ENCODE measurements around the gene SIK2.

The SIK2 gene

DNA sequence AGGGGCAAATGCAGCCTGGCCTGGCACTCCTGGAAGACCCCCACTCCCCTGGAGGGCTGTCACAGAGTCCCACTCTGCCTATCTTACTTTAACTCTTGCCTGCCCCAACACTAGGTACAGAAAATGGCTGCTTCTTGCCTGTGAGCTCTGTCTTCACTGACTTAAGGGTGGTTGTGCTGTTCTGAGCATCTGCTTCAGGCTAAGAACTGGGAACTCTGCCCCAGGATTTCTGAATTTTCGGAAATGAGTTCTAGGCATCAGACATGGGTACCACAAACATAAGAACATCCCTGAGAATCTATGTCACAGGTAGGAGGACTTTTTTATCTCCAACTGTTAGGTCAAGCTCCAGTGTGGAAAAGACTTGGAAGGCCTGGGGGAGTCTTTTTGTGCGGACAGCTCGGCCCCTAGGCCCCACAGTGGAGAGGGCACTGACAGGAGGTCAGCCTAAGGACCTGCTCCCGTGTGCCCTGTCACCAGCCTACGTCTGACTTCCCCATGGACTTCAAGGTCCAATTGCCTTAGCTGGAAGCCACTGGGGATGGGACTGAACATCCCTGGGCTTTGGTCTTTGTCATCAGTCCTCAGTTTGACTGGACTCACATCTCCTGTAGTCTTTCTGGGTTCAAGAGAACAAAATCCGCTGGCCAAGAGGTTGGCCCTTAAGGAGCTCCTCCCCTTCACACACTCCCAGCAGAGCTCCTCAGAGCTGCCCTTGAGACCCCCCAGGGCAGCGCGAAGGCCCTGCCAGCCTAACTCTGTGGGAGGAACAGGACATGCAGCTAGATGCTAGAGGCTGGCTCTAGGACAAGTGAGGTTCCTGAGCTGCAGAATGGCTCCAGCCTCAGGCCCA lies 132.1 kb downstream of the SIK2 start:
- no peak for DNase-seq

DNA sequence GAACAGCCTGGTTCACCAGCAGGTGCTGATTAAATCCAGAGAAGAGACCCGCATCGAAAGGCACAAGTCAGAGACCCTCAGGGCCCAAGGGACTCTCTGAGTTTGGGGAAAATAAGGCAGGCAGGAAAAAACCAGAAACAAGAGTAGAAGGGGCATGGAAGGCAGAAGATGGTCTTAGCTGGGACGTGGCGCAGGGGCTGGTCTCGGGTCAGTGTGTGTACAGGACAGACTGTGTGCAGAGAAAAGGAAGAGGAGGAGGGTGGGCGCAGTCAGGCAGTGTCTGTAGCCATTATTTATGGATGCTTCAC lies 132.7 kb downstream of the SIK2 start:
- no peak for DNase-seq

DNA sequence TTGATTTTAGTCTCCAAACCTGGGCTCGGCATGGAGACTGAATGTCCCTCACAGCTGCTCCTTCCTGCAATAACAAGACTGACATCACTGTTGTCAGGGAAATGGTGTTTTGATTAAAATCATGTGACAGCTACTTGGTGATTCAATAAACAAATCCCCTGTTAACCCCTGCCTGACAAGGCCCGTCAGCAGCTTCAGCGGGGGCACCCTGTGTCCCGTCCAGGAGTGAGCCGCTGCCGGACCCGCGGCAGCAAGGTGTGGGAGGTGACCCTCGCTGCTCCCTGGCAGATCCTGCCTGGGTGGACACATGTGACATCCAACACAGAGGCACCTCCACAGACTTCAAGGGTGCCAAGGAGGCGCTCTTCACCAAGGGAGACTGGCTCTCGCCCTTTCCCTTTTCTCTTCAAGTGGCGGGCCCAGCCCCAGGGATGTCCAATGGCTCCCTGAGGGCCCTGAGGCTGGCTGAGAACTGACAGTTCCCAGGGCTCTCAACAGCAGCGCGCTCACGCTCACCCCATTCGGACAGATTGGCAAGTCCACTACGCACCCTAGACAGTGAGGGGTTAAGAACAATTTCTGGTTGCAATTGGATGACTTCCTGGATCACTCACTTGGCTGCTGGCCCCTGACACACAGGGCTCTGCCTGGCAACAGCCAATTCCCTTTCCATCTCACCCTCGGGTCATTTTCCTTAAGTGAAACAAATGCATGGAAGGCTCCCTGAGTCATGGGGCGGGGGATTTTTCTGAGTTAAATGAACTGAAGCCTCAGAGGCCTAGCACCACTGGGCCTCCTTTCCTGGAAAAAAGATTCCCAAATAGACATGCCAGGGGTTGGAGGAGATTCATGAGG lies 133.2 kb downstream of the SIK2 start:
- no peak for DNase-seq

DNA sequence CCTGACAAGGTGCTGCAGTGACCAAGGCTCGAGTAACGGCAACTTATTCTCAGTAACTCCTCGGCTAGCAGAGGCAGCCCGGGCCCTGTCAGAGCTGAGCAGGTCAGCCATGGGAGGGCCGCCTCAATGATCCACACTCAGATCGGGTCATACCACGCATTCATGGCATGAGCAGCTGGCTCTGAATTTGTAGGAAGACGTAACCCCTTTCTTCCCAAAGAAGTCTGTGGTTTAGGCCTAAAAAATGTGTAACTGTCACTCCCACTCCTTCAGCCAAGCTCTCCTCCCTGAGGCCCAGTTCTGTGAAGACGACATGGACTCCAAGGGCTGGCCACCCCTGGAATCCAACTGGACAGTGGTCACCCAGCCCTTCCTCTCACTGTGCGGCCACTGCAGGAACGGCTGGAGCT lies 133.9 kb downstream of the SIK2 start:
- no peak for DNase-seq

GRCh38 chr11:111736621-111737443 lies 134.6 kb downstream of the SIK2 start:
- no peak for DNase-seq

- no peak for DNase-seq
Measured at GRCh38 chr11:111737444-111738210, 135.4 kb downstream of the SIK2 start.

DNA sequence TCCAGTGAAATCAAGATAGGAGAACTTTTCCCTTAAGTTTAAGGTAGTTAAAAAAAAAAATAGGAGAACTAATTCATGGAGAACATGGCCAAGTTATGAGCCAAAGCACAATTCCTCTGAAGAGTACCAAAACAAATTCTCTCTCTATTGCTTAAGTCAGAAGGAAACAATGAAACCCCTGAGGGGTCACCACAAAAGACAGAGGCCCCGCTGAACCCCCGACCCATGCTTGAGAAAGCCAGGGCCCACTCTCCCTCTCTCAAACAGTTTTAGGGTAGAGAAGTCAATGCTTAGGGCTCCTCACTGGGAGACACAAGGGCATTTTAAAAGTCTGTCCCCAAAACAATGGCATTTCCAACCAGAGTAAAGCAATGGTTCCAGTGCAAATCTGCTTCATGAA lies 137.1 kb downstream of the SIK2 start:
- no peak for DNase-seq

- DNase-seq = no peak
Measured at GRCh38 chr11:111741751-111742150, 139.5 kb downstream of the SIK2 start.

DNA sequence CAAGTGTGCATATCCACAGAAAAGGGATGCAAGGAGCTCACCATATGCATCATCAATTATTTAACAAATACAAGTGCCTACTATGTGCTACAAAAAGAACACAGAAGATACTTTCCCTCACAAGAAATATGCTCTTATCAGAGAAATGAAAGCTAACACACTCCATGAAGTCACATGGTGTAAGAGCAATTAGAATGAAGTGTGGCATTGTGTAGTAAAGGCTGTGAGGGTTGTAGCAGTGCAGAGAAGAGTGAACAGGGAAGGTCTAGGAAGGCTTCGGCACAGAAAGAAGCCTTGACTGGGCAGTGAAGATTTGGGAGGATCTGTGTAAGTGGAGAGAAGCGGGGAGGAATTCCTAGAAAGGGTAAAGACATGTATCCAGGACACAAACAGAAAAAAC lies 141.5 kb downstream of the SIK2 start:
- DNase-seq = no peak

DNA sequence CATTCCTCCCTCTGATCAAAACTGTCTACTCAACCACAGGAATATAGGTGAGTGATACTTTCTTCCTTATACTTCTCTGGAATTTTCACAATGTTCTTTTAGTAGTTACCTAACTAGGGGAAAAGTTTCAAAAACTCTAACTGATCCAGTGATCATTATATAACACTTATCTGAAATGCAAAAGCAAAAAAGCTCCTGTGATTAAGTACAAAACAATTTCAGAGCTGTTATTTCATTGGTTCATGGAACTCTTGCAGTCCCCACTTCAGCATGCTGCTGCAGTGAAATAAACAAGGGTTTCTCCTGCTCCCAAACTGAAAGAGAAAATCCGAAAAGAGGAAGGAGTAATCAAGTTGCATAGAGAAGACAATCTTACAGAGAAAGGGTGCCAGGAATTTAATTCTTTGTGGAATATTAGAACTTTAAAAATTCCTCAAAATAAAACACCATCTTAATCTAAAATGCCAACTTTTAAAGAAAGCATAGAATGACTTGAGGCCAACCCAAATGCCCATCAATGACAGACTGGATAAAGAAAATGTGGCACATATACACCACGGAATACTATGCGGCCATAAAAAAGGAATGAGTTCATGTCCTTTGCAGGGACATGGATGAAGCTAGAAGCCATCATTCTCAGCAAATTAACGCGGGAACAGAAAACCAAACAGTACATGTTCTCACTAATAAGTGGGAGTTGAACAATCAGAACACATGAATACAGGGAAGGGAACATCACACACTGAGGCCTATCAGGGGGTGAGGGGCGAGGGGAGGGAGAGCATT lies 143.7 kb downstream of the SIK2 start:
- no peak for DNase-seq

DNA sequence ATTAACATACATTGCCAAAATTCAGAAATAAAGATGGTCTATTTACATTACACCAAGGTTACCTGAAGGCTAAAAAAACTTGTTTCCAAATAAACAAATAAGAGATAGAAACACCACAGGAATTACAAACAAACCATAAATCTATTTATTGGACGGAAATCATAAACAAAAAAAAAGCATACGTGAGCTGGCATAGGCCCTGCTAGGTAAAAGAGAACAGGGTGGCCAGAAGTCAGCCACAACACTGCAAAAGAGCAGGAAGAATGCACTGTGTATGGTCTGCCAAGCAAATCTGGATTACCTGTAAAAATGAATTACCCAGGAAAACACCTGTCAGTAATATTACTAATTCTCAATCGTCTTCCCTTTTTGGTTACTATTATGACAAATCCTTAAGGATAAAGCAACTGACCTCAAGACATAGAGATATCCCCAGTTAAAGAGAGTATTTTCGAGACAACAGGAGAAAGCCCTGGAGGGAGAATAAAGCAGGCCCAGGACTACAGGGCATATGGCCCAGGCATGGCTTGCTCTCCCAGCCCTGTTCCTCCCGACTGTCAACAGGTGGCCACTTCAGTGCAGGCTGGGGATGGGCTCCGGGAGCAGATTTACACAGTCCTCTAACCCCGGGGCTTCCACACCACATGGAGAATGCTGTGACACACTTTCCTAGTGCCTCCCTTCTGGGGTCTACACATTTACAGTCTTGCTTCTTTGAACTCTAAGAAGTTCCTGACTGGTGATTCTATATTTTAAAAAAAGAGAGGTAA lies 146.0 kb downstream of the SIK2 start:
- DNase-seq = peak; percentile 45

- DNase-seq = no peak
Measured at GRCh38 chr11:111749646-111750045, 147.4 kb downstream of the SIK2 start.

DNA sequence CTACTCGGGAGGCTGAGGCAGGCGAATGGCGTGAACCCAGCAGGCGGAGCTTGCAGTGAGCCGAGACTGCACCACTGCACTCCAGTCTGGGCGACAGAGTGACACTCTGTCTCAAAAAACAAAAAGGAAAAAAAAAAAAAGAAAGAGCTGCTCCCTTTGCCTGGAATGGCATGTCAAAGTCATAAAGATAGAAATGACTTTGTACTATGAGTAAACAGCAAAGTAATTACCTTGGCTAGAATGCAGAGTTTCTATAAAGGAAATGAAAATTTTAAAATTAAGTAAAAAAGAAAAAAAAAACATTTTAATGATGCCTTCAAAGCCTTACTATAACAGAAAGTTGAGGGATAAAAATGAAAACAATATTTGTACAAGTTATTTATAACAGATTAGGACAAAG lies 153.8 kb downstream of the SIK2 start:
- no peak for DNase-seq

DNA sequence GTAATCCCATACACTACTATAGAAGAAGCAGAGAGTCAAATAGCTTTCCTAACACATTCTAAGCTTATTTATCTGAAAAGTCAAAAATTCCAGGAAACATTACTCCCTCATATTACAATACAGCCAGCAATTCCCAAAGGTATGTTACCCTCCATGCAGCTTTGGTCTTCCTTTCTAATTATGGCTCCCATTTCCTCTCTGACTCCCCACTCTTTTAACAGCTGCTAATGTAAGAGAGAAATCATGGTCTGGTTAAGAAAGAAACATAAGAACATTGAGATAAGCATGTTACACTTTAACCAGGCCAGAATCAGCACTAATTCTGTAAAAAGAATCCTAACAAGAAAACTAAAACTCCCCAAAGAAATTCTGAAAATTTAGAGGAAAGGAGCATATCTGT lies 157.1 kb downstream of the SIK2 start:
- no peak for DNase-seq

DNA sequence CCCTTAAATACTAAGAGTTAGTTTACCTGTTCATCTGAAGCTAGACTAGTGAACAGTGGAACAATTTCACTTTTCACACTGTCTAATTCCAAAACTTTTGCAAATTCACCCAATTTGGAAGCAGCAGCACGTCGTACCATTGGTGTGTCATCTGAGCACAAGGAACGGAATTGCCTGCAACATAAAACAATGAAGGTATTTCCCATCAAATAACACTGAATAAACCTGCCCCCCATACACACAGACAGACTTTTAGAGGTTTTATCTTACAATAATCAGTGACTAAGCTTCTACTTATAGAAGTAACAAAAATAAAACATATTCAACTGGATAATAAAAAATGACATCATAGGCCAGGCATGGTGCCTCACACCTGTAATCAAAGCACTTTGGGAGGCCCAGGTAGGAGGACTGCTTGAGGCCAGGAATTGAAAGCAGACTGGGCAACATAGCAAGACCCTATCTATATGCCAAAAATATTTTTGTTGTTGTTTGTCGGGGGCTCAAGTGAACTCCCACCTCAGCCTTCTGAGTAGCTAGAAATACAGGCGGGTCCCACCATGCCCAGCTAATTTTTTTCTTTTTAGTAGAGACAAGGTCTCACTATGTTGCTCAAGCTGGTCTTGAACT lies 157.6 kb downstream of the SIK2 start:
- DNase-seq = no peak

- peak; percentile 8 for DNase-seq
Measured at GRCh38 chr11:111761036-111761435, 158.8 kb downstream of the SIK2 start.

DNA sequence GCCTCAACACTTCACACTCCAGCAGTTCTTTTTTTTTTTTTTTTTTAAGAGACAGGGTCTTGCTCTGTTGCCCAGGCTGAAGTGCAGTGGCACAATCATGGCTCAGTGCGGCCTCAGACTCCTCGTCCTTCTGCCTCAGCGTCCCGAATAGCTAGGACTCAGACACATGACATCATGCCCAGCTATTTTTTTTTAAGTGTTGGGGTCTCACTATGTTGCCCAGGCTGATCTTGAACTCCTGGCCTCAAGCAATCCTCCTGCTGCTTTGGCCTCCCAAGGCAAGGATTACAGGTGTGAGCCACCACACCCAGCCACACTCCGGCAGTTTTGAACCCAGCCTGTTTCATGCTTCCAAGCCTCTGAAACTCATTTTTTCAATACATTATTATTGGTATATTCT lies 160.3 kb downstream of the SIK2 start:
- no peak for DNase-seq

DNA sequence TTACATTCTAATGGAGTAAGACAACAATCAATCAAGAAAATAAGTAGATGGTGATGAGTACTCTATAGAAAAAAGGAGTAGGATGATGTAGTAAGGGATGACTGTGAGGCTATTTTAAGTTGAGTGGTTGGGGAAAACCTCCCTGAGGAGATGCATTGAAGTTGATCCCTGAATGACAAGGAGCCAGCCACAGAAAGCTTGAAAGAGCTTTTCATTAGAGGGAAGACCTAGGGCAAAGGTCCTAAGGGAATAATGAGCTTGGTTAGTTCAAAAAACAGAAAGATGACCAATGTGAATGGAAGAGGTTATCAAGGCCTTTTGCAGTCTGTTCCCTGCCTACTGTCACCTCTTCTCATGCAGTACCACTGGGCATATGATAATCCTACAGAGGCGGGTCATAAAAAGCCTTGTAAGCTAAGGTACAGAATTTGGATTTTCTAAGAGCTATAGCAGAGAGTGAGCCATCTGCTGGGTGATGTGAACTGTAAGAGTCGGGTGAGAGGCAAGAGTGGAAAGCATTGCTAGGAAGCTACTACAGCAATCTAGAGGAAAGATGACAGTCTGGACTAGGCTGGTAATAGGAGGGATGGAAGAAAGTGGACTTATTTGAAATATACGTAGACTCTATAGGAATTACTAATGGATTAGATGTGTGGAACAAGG lies 160.9 kb downstream of the SIK2 start:
- no peak for DNase-seq

DNA sequence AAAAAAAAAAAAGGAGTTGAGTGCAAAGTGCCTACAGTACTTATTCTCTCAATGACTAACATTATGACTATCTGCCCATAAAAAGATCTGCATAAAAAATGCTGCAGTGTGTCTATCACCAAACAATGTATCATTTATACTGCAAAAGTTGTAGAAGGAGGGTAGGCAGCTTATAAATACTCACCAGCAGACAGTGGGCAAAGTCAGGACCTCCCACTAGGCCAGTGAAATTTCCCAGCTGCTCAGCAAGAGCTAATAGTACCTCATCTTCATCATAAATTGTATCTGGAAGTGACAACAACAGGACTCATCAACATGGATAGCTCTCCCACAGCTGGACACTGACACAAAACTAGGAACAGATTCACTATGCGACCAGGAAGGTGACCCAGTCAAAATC lies 162.4 kb downstream of the SIK2 start:
- DNase-seq = no peak

All from NCI-H82 (cell line).